Activated T-cell treated with anti-CD3 and anti-CD28 coated beads, Interleukin-2, amount 50 U/mL, for 72 hours (primary cell): ENCODE results near the gene FHIT. TPM values are rescaled to one million over a fixed set of nuclear protein-coding genes. Genes with fewer than 3 reads are reported as not detected.
"Not testable (repeated sequence)": the region's sequence is repeated elsewhere in the genome, so short reads cannot be mapped to it uniquely, and the experiment has no call there.

ENCODE experiments used
- ATAC-seq, 2 donors: fragments of 150-1000 bp; cut with Tn5 transposase; replicated peaks in 1 of 2; 2 replicates each; pipeline ENCODE4 v1.10.0; 2021; ENCODE audit warnings: moderate library complexity in 2 of 2, mild to moderate bottlenecking in 1 of 2
- DNase-seq, 2 donors: peaks; one replicate each; pipeline ENCODE4 v3.0.0; 2021 to 2022; ENCODE audit warnings: mixed read lengths in 1 of 2
- H3K27ac Mint-ChIP-seq: one replicate; pipeline ENCODE4 v1.8.0; 2022; ENCODE audit warnings: mild to moderate bottlenecking, moderate library complexity, mixed read lengths
- H3K27me3 Mint-ChIP-seq: one replicate; pipeline ENCODE4 v1.8.0; 2022; ENCODE audit warnings: low read depth, mixed read lengths
- H3K36me3 Mint-ChIP-seq, 2 donors: one replicate each; pipeline ENCODE4 v1.8.0; 2022; ENCODE audit warnings: mixed read lengths in 2 of 2, mild to moderate bottlenecking in 1 of 2; ENCODE audit not compliant: insufficient read depth in 2 of 2
- H3K4me1 Mint-ChIP-seq: one replicate; pipeline ENCODE4 v1.8.0; 2022; ENCODE audit warnings: low read depth, mixed read lengths
- H3K4me3 Mint-ChIP-seq, 2 donors: one replicate each; pipeline ENCODE4 v1.8.0; 2022; ENCODE audit warnings: mild to moderate bottlenecking in 2 of 2, mixed read lengths in 2 of 2, moderate library complexity in 2 of 2
- H3K9me3 Mint-ChIP-seq, 2 donors: one replicate each; pipeline ENCODE4 v1.8.0; 2022; ENCODE audit warnings: mixed read lengths in 2 of 2
- total RNA-seq, 2 donors: library from RNA; stranded (reverse); gene quantifications; one replicate each; pipeline ENCODE4 v1.2.3, GENCODE V29; 2022

FHIT gene
- total RNA-seq, 2 donors from 2014 or later, result 48.2 to 54.9 TPM

DNA sequence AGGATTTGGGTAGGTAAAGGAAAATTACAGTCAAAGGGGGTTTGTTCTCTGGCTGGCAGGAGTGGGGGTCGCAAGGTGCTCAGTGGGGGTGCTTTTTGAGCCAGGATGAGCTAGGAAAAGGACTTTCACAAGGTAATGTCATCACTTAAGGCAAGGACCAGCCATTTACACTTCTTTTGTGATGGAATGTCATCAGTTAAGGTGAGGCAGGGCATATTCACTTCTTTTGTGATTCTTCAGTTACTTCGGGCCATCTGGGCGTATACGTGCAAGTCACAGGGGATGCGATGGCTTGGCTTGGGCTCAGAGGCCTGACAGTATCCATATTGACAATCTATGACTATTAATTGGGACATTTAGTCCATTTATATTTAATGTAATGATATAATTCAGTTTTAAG is 578.9 kb downstream of the FHIT start:
- not testable (repeated sequence) for H3K9me3 Mint-ChIP-seq, H3K27ac Mint-ChIP-seq, H3K4me1 Mint-ChIP-seq, H3K27me3 Mint-ChIP-seq, ATAC-seq, H3K4me3 Mint-ChIP-seq, DNase-seq, H3K36me3 Mint-ChIP-seq

DNA sequence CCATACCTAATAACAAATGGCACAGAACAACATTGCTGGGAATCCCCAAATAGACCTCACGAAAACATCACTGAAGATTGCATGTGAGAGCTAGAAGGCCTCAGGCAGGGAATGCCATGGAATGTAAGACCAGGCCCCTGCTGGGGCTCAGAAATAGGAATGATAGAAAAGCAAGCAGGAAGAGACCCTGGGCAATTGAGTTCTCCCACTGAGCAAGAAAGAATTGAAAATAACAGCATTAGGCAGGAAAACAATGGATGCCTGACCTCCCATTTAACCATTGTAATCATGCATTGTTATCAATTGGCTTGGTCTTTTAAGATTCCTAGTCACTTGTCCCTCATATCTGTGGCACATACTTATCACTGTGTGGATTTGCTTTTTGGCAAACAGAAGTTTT is 581.6 kb downstream of the FHIT start:
- no peak overlapping the region for H3K4me3 Mint-ChIP-seq
- peaks cover 4% of the 10 kb centered on the region in 2 donors for H3K36me3 Mint-ChIP-seq
- peaks cover 0 to 3% of the 10 kb centered on the region in 2 donors for H3K9me3 Mint-ChIP-seq
- H3K4me1 Mint-ChIP-seq, result no peaks in the 10 kb centered on the region
- DNase-seq, result no peak
- no peaks in the 10 kb centered on the region for H3K27me3 Mint-ChIP-seq
- no peak for ATAC-seq
- H3K27ac Mint-ChIP-seq, result peak overlapping the region; percentile 32

DNA sequence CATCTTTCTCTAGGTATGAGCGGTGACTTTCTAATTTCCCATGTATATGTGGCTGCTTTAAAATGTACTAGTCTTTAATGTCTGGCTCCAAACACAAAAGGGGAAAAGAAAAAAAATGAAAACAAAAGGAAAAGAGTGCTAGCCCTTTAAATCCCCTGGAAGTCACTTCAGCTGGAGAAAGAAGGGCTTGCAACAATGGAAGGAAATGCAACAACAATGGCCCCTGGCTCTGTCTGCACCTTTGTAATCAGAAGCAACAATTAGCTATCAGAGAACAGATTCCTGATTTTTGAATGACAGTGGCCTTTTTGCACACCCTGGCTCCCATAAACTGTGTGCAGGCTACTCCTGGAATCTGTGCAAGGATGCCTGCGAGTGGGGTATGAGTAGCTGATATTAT is 591.2 kb downstream of the FHIT start:
- no peak overlapping the region for H3K4me3 Mint-ChIP-seq
- H3K27me3 Mint-ChIP-seq, result no peaks in the 10 kb centered on the region
- ATAC-seq, result no peak
- peaks cover 10 to 12% of the 10 kb centered on the region in 2 donors for H3K9me3 Mint-ChIP-seq
- H3K4me1 Mint-ChIP-seq, result peaks cover 6% of the 10 kb centered on the region
- no peak for DNase-seq
- H3K36me3 Mint-ChIP-seq, result peaks cover 5 to 7% of the 10 kb centered on the region in 2 donors
- no peak overlapping the region for H3K27ac Mint-ChIP-seq

DNA sequence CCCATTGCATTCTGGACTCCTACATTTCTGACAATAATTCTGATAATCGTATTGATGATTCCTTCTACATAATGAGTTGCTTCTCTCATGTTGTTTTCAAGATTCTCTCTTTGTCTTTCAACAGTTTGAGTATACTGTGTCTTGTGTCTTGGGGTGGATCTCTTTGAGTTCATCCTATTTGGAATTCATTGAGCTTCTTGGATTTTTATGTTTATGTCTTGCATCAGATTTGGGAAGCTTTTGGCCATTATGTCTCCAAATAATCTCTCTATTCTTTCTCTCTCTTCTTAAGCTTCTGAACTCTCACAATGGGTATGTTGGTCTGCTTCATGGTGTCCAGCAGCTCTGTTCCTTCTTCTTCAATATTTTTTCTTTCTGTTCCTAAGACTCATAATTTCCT is 592.2 kb downstream of the FHIT start:
- Mint-ChIP-seq H3K4me1 (peaks cover 6% of the 10 kb centered on the region), H3K36me3 (peaks cover 3 to 5% of the 10 kb centered on the region in 2 donors), H3K9me3 (peaks cover 10 to 12% of the 10 kb centered on the region in 2 donors), H3K27ac (no peak overlapping the region), H3K27me3 (no peaks in the 10 kb centered on the region), H3K4me3 (no peak overlapping the region)
- DNase-seq (no peak), ATAC-seq (no peak)

DNA sequence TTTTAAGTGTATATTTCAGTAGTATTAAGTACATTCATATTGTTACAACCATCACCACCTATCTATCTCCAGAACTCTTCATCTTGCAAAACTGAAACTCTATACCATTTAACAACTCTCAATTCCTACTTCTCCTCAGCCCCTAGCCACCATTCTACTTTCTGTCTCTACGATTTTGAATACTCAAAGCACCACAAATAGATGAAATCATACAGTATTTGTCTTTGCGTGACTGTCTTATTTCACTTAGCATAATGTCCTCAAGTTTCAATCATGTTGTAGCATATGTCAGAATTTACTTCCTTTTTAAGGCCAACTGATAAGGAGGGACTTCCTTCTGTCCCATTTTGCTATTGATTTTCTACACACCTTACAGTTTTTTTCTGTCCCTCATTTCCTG is 593.3 kb downstream of the FHIT start:
- ATAC-seq, result no peak
- peaks cover 6% of the 10 kb centered on the region for H3K4me1 Mint-ChIP-seq
- peaks cover 10 to 12% of the 10 kb centered on the region in 2 donors for H3K9me3 Mint-ChIP-seq
- no peak overlapping the region for H3K4me3 Mint-ChIP-seq
- no peak for DNase-seq
- H3K27ac Mint-ChIP-seq, result no peak overlapping the region
- H3K27me3 Mint-ChIP-seq, result no peaks in the 10 kb centered on the region
- peaks cover 3 to 5% of the 10 kb centered on the region in 2 donors for H3K36me3 Mint-ChIP-seq

DNA sequence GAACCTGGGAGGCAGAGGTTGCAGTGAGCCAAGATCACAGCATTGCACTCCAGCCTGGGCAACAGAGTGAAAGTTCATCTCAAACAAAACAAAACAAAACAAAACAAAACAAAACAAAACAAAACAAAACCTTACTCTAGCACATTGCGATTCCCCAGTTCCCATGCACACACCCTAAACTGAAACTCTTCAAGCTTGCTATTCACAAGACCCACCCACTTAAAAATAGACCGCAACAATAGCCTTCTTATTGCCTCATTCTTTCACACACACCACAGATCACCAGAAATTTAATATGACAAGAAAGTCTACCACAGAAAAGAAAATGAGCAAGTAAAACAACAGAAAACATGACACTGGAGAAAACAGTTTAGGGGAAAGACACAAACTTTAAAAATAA is 598.4 kb downstream of the FHIT start:
- Mint-ChIP-seq H3K36me3 (no peaks in the 10 kb centered on the region), H3K27me3 (no peaks in the 10 kb centered on the region), H3K9me3 (no peaks in the 10 kb centered on the region), H3K4me1 (peaks cover 2% of the 10 kb centered on the region), H3K27ac (no peak overlapping the region), H3K4me3 (no peak overlapping the region)
- DNase-seq (no peak), ATAC-seq (no peak)

DNA sequence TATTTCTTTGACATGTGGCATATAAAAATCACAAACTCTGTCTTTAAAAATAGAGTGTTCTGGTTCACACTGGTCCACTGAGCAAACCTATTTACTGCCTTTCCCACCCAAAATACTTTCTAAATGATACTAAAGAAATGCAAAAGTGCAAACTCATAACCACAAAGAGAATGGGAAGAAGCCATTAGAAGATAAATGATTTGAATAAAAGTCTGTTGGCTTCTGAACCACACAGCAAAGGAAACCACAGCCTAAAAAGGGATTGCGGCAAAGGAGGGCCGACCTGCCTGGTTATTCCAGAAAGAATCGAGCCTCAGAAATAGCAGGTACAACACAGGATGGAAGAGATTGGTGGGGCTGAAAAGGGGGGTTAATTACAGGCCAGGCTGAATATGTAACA is 599.5 kb downstream of the FHIT start:
- Mint-ChIP-seq H3K4me3 (no peak overlapping the region), H3K27me3 (no peaks in the 10 kb centered on the region), H3K27ac (no peak overlapping the region), H3K36me3 (no peaks in the 10 kb centered on the region), H3K4me1 (no peaks in the 10 kb centered on the region), H3K9me3 (no peaks in the 10 kb centered on the region)
- ATAC-seq (no peak), DNase-seq (no peak)

DNA sequence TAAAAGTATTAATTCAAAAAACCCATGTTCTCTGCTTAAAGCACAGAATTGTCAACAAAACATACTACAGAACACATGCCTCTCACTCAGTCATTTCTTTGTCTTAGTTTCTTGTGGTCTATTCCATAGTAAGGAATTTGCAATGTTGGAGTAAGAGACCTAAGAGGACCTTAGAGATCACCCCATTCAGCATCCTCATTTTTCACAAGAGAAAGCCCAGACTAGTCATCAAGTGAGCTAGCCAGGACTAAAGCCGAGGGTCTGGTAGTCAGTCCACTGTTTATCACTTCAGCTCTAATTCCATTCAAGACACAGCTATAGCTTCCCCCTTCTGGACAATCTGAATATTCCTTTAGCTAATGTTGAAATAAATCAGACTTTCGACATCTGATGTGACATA is 601.1 kb downstream of the FHIT start:
- Mint-ChIP-seq H3K27me3 (no peaks in the 10 kb centered on the region), H3K9me3 (no peaks in the 10 kb centered on the region), H3K4me3 (no peak overlapping the region), H3K4me1 (no peaks in the 10 kb centered on the region), H3K27ac (no peak overlapping the region), H3K36me3 (no peaks in the 10 kb centered on the region)
- ATAC-seq, result no peak
- no peak for DNase-seq

DNA sequence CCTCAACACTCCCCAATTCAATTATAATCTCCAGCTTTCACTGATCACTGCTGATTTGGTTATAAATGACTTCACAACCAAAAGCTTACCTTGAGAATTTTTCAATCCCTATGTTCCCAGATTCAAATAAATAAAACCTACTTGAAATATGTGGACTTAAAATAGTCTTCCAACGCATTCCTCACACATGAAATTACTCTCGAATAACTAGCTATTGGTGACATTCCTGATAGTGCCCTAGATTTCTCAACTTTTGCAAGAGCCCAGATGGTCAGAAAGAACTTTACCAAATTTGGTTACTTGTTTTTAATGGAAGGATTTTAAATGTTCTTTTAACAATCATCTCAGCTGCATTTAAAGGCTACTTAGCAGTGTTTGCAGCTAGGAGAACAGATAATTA is 605.5 kb downstream of the FHIT start:
- H3K36me3 Mint-ChIP-seq, result no peaks in the 10 kb centered on the region
- H3K27me3 Mint-ChIP-seq, result no peaks in the 10 kb centered on the region
- H3K27ac Mint-ChIP-seq, result no peak overlapping the region
- DNase-seq, result no peak
- H3K4me3 Mint-ChIP-seq, result no peak overlapping the region
- no peak for ATAC-seq
- H3K9me3 Mint-ChIP-seq, result no peaks in the 10 kb centered on the region
- no peaks in the 10 kb centered on the region for H3K4me1 Mint-ChIP-seq

DNA sequence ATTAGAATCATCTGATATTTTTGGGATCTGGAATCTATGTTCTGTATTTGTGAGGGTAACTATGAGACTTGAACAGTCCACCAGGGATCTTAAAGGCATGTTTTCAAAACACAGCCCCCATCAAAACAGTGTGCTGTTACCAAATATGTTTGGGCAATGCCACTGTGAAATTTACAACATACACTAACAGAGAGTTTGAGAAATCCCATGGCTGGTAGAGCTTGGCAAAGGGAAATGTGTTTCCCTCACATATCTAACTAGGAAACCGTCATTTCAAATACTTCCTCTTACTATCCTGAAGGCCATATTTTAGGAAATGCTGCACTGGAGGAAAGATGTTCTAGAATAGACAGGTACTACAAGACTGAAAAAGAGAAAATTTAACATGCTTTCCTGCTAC is 607.4 kb downstream of the FHIT start:
- no peaks in the 10 kb centered on the region for H3K36me3 Mint-ChIP-seq
- ATAC-seq, result no peak

DNA sequence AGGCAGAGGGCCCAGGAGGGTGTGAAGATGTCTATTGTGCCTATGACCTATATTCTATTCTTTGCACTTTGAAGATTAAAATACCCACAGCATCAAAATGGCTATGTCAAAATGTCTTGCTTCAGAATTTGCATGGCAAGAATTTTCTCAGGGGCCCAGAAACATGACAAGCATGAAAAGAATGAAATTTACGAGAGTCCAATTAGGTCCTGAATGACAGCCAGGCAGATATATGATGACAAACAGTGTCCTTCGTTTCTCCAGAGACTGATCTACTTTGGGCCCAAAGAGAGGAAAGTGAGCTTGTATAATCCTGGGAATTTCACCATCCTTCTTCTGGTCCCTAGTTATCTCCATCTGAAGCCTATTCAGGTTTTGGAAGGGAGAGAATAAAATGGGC is 609.9 kb downstream of the FHIT start:
- no peak overlapping the region for H3K27ac Mint-ChIP-seq
- no peaks in the 10 kb centered on the region for H3K27me3 Mint-ChIP-seq
- H3K36me3 Mint-ChIP-seq, result no peaks in the 10 kb centered on the region
- no peak for ATAC-seq
- no peak for DNase-seq
- H3K4me1 Mint-ChIP-seq, result no peaks in the 10 kb centered on the region
- no peak overlapping the region for H3K4me3 Mint-ChIP-seq
- no peaks in the 10 kb centered on the region for H3K9me3 Mint-ChIP-seq

More for the DNA sequence above, 607.4 kb downstream of the FHIT start:
- no peak for DNase-seq
- Mint-ChIP-seq H3K4me3 (no peak overlapping the region), H3K4me1 (no peaks in the 10 kb centered on the region), H3K27me3 (no peaks in the 10 kb centered on the region), H3K9me3 (no peaks in the 10 kb centered on the region), H3K27ac (no peak overlapping the region)

DNA sequence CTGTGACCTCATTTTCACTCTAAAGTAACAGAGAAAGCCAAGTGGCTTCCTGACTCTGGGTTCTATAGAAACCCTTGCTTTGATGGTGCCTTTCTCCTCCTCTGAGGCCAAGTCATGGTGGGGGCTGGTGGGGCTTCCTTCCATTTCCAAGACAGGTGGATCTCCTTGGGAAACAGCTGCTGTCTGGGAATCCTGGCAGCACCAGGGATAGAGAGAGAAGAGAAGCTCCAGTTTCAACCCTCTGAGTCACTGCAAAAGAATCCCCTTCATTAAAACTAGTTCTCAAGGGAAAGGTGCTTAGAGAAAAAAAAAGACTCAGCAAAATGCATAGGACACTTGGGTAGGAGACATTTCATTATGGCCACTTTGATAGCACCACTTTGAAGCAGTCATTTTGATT is 614.4 kb downstream of the FHIT start:
- H3K9me3 Mint-ChIP-seq, result no peaks in the 10 kb centered on the region
- no peaks in the 10 kb centered on the region for H3K36me3 Mint-ChIP-seq
- no peaks in the 10 kb centered on the region for H3K4me1 Mint-ChIP-seq
- no peak overlapping the region for H3K27ac Mint-ChIP-seq
- H3K27me3 Mint-ChIP-seq, result no peaks in the 10 kb centered on the region
- H3K4me3 Mint-ChIP-seq, result no peak overlapping the region
- DNase-seq, result no peak
- ATAC-seq, result no peak

DNA sequence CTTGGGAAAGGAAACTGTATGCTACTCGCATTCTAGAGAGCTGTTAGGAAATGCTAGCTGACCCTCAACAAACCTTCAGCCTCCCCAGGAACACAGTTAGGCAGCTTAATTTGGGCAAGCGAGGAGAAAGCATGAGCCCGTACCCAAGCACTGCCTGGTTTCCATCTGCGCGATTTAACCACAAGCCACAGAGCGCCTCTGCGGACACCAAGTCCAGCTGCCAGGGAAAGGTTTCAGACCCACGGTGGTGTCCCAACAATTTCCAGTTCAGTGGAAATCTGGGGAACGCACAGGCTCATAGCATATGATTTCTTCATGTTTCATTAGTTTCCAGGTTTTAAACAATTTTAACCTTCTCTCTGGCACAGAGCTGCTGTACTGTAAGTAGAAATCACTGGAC is 617.6 kb downstream of the FHIT start:
- Mint-ChIP-seq H3K27ac (no peak overlapping the region), H3K36me3 (no peaks in the 10 kb centered on the region), H3K4me3 (no peak overlapping the region), H3K9me3 (no peaks in the 10 kb centered on the region), H3K4me1 (no peaks in the 10 kb centered on the region), H3K27me3 (no peaks in the 10 kb centered on the region)
- DNase-seq (no peak), ATAC-seq (no peak)

DNA sequence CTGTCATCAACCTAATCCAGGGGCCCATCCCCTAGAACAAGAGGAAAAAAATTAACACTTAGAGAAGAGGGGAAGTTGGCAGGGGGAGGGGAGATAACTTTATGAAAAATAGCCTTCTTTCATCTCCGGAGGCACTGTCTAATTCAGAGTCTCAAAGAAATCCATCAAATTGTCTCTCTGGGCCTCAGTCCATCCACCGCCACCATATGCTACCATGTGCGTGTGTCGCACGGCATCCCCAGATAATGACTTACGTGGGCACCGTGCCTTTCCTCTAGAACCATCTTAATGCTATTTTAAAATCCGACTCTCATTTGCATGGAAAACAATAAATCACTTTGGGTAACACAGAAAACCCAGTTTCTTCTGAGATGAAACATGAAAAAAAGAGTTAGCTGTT is 619.7 kb downstream of the FHIT start:
- DNase-seq (no peak), ATAC-seq (no peak)
- no peaks in the 10 kb centered on the region for H3K9me3 Mint-ChIP-seq
- H3K27ac Mint-ChIP-seq, result no peak overlapping the region
- no peaks in the 10 kb centered on the region for H3K36me3 Mint-ChIP-seq
- no peak overlapping the region for H3K4me3 Mint-ChIP-seq
- no peaks in the 10 kb centered on the region for H3K4me1 Mint-ChIP-seq
- no peaks in the 10 kb centered on the region for H3K27me3 Mint-ChIP-seq
